Neuron (in vitro differentiated cells): ENCODE data around the gene S100A13.

Experiments
- H2AFZ ChIP-seq: one replicate; pipeline ENCODE4 v1.6.1; 2013; ENCODE audit warnings: low read depth, mild to moderate bottlenecking, inconsistent platforms, low read length, moderate library complexity
- H3K27me3 ChIP-seq: one replicate; pipeline ENCODE4 v1.6.1; 2013; ENCODE audit warnings: low read length; ENCODE audit not compliant: insufficient read depth
- H3K36me3 ChIP-seq: one replicate; pipeline ENCODE4 v1.6.1; 2013; ENCODE audit warnings: low read length; ENCODE audit not compliant: insufficient read depth
- H3K4me1 ChIP-seq: one replicate; pipeline ENCODE4 v1.6.1; 2013; ENCODE audit warnings: low read length; ENCODE audit not compliant: insufficient read depth
- H3K4me3 ChIP-seq: 2 replicates; pipeline ENCODE4 v1.5.1; 2013; ENCODE audit warnings: mild to moderate bottlenecking, low read length, moderate library complexity
- H3K9me3 ChIP-seq: one replicate; pipeline ENCODE4 v1.6.1; 2013; ENCODE audit warnings: low read length

S100A13 gene

DNA sequence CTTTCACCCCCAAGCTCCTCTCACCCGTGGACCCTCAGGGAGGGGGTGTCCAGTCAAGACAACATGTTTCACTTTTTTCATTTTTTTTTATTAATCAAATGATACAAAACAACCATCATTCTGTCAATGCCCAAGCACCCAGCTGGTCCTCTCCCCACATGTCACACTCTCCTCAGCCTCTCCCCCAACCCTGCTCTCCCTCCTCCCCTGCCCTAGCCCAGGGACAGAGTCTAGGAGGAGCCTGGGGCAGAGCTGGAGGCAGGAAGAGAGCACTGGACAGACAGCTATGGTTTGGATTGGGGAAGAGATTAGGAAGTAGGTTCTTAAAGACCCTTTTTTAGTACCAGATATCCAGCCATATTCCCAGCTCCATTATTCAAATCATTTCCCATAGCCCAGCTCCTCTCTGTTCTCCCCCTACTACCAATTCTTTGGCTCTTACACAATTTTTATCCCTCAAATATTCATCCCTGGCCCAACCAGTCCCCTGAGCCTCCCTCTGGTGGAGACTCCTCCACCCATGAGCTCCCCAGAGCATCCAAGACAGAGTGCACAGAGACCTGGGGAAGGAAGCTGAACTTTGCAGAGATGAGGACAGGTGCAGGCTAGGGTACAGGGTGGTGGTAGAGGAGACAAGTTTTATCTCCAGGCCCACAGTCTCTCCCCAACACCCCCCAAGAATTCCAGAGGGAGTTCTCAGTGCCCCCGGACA, 13.0 kb downstream of the S100A13 start:
- Histone ChIP-seq H3K4me1 (peaks cover 15% of the 10 kb centered on the region), H2AFZ (no peak overlapping the region), H3K9me3 (no peaks in the 10 kb centered on the region), H3K36me3 (peaks cover 4% of the 10 kb centered on the region), H3K27me3 (no peaks in the 10 kb centered on the region), H3K4me3 (no peak overlapping the region)

DNA sequence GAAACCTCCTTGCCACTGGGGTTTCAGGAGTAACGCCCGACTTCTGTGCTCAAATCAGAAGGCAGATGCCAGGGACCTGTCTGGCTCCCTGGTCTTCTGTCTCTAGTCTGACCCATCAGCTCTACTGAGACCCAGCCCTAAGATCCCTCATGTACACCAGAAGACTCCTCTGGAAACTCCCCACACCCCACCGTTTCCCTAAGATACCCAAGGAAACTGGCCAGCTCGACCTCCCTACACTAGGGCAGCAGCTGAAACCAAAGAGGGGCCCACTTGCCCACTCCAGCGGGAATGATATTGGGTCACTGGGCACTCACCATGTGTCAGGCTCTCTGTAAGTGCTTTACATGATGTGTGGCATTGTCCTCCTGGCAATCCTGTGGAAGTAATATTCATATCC, 13.9 kb downstream of the S100A13 start:
- Histone ChIP-seq H3K4me1 (peaks cover 24% of the 10 kb centered on the region), H3K36me3 (no peaks in the 10 kb centered on the region), H2AFZ (no peak overlapping the region), H3K27me3 (no peaks in the 10 kb centered on the region), H3K4me3 (no peak overlapping the region), H3K9me3 (no peaks in the 10 kb centered on the region)

DNA sequence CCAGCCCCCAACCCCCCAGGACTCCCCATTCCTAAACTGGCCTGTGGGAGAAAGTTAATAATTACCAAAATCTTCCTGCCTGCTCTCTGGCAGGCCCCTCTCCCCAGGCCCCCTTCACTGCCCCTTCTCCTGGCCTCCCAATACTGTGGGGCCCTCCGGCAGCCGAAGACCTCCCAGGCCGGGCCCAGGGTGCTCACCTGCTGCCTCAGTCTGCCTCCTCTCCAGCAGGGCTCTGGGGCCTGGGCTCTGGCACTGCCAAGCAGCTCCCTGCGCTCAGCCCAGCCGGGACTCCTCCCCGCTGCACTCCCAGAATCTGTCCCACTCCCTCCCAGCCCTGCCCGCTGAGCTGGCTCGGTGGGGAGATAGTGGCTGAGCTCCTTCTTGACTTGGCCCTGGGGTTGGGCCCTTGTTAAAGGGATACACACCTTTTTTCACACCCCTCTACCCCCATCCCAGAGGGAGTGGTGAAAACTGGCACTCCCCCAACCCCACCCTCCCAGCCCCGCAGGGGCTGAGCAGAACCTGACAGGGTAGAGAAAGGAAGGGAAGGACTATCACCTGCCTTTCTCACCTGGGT, 14.5 kb downstream of the S100A13 start, which contains the start of gene S100A16:
Gene S100A16 (minus strand): TSS at position 383 of the 577 bp plus-strand sequence. CDS start 4,986 bp downstream, outside the sequence.
- H2AFZ ChIP-seq, result peak within 1 kb of the TSS; percentile 8
- peak within 1 kb of the TSS; percentile 13 for H3K4me3 ChIP-seq
- no peaks in the 10 kb centered on the region for H3K27me3 ChIP-seq
- no peaks in the 10 kb centered on the region for H3K9me3 ChIP-seq
- H3K36me3 ChIP-seq, result no peaks in the 10 kb centered on the region
- H3K4me1 ChIP-seq, result peaks cover 28% of the 10 kb centered on the region

DNA sequence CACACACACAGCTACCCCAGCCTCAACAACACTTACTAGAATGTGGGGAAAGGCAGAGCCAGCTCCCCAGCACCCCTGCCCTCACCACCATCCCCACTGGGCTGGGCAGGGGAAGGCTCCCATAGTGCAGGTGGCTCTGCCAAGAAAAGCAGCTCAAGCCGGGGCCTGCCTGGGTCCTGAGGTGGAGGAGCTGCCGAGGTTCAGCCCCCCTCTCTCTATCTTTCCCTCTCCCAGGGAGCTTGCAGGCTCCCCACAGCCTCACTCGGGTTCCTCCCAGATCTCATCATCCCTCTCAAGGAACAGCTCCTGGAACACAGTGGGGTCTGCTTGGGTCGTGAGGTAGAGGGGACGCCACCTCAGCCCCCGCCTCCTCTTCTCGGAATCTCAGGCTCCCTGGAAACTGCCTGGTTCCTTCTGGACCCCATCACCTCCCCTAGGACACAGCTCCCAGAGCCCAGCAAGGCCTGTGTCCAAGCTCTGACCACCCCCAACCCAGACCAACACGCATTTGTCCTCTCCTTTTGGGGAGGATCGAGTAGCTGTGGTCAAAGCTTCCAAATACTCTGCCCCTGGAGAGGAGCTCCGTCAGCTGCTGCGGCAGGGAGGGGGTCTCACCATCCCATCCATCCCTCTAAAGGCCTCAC, 15.1 kb downstream of the S100A13 start:
- Histone ChIP-seq H3K36me3 (no peaks in the 10 kb centered on the region), H3K4me1 (peaks cover 28% of the 10 kb centered on the region), H3K9me3 (no peaks in the 10 kb centered on the region), H2AFZ (peak overlapping the region; percentile 8), H3K27me3 (no peaks in the 10 kb centered on the region), H3K4me3 (peak overlapping the region; percentile 13)

DNA sequence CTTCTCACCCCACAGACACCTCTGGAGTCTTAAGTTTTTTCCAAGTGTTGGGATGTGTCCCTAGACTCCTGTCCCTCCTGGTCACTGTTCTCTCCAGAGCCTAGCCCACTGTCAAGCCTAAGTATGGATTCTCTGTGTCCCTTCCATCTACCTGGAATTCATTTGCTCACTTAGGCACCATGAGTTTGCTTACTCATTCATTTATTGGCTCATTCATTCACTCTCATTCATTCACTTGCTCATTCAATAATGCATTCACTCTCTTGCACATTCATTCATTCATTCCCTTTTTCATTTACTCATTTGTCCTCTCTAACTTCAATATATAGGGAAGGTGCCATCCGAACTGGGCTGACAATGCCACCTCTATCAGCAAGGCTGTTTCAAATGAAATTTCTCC, 15.9 kb downstream of the S100A13 start:
- Histone ChIP-seq H3K36me3 (no peaks in the 10 kb centered on the region), H3K4me1 (peaks cover 28% of the 10 kb centered on the region), H3K27me3 (no peaks in the 10 kb centered on the region), H2AFZ (no peak overlapping the region), H3K9me3 (no peaks in the 10 kb centered on the region), H3K4me3 (no peak overlapping the region)

DNA sequence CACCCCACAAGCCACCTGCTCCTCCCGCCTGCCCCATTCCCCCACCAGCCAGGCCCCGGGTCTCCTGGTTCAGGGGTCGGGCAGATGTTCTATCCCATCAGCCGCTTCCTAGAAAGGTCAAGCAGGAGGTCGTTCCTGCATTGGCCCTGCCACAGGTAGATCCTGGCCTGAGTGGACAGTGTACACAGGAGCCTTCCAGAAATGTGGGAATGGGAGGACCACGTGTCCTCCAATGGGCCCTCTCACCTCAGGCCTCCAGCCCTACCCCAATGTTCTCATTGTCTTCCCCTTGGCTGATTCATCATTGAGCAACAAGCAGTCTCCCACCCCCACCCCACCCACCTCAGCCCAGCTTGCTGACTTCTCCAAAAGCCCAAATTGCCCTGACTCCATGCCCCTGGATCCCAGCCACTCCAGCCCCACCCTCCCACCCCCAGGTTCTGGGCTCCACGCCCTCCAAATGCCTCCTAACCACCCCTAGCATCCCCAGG, 16.4 kb downstream of the S100A13 start:
- Histone ChIP-seq H2AFZ (no peak overlapping the region), H3K4me1 (peaks cover 28% of the 10 kb centered on the region), H3K9me3 (no peaks in the 10 kb centered on the region), H3K36me3 (no peaks in the 10 kb centered on the region), H3K27me3 (no peaks in the 10 kb centered on the region), H3K4me3 (no peak overlapping the region)

DNA sequence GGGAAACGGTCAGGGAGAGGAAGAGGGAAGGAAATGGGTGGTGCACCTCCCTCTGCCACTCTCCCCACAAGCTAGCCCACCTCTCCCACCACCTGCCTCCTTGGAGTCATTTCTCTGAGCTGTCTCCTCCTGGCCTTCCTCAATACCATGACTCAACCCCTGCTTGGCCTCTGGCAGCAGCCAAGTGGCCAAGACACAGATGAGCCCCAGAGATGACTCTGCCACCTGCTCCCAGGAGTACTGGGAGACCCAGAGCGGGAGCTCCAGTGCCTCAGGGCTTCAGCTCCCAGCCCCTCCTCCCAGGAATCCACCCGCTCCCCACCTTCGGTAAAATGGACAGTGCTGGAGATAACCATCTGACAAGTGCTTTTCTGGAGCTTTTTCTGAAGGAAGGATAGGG, 17.0 kb downstream of the S100A13 start:
- Histone ChIP-seq H3K4me1 (peaks cover 28% of the 10 kb centered on the region), H2AFZ (no peak overlapping the region), H3K9me3 (no peaks in the 10 kb centered on the region), H3K27me3 (no peaks in the 10 kb centered on the region), H3K4me3 (no peak overlapping the region), H3K36me3 (no peaks in the 10 kb centered on the region)

DNA sequence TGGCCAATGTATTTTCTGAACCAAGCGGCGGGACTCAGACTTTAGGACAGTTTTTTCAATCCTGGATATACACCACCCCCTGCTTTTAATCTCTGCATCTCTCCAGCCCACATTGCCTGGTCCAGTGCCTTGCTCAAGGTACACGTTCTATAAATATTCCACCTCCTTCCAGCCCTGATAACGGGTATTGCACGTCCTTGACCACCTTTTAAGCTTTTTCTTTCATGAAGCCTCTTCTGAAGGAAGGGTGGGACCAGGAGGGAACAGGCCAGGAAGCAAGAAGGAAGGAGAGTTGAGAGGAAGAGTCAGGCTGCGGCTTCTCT, 17.8 kb downstream of the S100A13 start:
- H3K36me3 ChIP-seq, result no peaks in the 10 kb centered on the region
- H3K27me3 ChIP-seq, result no peaks in the 10 kb centered on the region
- H3K9me3 ChIP-seq, result no peaks in the 10 kb centered on the region
- H3K4me3 ChIP-seq, result no peak overlapping the region
- peaks cover 28% of the 10 kb centered on the region for H3K4me1 ChIP-seq
- H2AFZ ChIP-seq, result no peak overlapping the region

DNA sequence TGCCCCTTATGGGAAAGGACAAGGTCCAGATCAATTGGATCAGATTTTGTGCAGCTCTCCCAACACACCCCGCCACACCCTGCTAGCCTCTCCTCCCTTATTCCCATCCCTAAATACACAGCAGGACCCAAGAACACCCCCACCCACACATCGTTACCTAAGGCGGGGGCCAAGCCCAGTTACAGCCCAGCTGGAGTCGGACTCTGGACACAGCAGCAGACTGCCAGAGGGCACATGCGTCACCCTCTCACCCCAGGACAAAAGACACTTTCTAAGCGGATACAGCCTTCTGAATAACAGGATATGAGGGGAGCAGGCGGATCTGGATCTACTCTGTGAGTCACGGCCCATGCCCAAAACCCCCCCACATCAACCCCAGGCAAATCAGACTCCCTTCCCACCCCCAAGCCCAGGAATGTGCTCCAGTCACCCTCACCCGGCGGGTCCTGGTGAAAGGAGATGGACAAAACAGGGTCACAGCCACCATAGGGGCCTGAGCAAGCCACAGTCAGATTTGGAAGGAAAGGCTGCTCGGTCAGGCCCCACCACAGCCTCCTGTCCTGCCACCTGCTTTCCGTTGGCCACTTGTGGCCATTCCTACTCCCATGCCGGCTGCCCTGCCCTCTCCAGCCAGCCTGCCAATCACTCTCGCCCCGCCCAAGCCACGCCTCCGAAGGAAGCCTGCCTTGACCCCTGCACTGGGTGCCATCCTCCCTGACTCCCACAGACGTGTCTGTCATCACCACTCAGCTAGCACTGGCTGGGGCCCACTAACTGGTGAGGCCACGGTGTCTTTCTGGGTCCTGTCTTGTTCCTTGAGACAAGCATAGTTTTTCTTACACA, 18.3 kb downstream of the S100A13 start:
- Histone ChIP-seq H2AFZ (peak overlapping the region; percentile 18), H3K4me3 (peak overlapping the region; percentile 11), H3K36me3 (no peaks in the 10 kb centered on the region), H3K4me1 (peaks cover 28% of the 10 kb centered on the region), H3K9me3 (no peaks in the 10 kb centered on the region), H3K27me3 (no peaks in the 10 kb centered on the region)

DNA sequence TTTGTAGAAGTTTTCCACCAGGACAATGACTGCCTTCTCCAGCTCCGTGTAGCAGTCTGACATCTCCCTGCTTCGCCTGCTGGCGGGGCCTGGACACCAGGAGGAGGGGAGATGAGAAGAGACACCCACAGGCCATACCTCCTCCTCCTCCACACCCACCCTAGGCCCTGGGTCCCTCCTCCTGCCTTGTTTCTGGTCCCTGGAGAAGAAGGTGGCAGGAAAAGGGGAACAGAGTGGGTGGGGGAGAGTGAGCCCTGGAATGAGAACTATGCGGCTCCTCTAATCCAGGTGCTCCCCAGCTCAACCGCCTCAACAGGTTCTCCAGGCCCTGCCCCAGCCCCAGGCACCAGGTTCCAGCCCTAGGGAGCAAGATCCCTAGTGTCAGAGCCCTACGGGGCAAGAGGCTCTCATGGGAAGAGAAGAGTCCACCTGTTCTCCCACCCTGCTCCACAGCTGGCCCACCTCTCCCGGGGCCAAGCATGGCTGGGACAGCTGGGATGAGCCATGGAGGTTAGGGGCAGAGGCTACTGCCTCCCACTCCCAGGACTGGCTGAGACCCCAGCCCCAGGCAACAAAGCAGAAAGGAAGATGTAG, 19.1 kb downstream of the S100A13 start:
- Histone ChIP-seq H3K4me1 (peaks cover 28% of the 10 kb centered on the region), H3K9me3 (no peaks in the 10 kb centered on the region), H3K36me3 (no peaks in the 10 kb centered on the region), H2AFZ (no peak overlapping the region), H3K4me3 (no peak overlapping the region), H3K27me3 (no peaks in the 10 kb centered on the region)

DNA sequence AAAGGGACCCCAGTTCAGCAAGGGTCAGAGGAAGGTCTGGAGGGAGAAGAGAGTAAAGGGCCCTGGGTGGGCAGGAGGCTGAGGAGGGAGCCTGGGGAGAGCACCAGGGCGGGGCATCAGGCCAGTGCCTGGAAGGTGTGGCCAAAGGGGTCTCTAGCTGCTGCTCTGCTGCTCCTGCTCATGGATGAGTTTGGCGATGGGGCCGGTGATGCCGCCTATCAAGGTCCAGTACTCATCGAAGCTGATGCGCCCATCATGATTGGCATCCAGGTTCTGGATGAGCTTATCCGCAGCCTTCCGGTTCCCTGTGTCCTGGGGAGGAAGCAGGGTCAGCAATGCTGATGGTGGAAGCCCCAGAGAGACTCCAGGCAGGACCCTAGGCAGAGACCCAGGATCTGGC, 19.9 kb downstream of the S100A13 start:
- Histone ChIP-seq H3K4me1 (peaks cover 24% of the 10 kb centered on the region), H3K9me3 (no peaks in the 10 kb centered on the region), H3K4me3 (no peak overlapping the region), H3K36me3 (no peaks in the 10 kb centered on the region), H2AFZ (no peak overlapping the region), H3K27me3 (no peaks in the 10 kb centered on the region)

DNA sequence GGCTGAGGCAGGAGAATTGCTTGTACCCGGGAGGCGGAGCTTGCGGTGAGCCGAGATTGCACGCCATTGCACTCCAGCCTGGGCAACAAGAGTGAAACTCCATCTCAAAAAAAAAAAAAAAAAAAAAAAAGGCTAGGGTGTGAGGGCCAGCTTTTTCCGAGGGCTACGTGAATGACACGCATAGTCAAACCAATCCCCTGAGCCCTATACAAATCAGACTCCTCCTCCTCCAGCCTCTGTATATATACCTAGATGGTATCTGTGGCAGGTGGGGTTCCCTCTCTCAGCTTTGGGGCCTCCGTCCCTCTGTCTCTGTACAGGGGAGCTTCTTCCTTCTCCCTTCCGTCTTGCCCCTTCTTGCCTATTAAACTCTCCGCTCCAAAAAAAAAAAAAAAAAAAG, 21.1 kb downstream of the S100A13 start:
- no peaks in the 10 kb centered on the region for H3K36me3 ChIP-seq

More for the DNA sequence above, 21.1 kb downstream of the S100A13 start:
- Histone ChIP-seq H3K27me3 (no peaks in the 10 kb centered on the region), H3K4me1 (peaks cover 17% of the 10 kb centered on the region), H3K4me3 (no peak overlapping the region), H2AFZ (no peak overlapping the region), H3K9me3 (no peaks in the 10 kb centered on the region)
